Trophoblast cell (in vitro differentiated cells and primary cell): ENCODE results near the gene SLC1A7.

ENCODE experiments used
- DNase-seq, 2 donors: peaks; one replicate each; pipeline ENCODE4 v3.0.0-alpha.2; 2016
- H2AFZ ChIP-seq: 2 replicates; pipeline ENCODE4 v1.6.1; 2013; ENCODE audit warnings: low read length, moderate library complexity, mild to moderate bottlenecking; ENCODE audit not compliant: insufficient read depth, poor library complexity
- H2AK5ac ChIP-seq: 2 replicates; pipeline ENCODE4 v1.6.1; 2013; ENCODE audit warnings: mild to moderate bottlenecking, low read length
- H2BK120ac ChIP-seq: 2 replicates; pipeline ENCODE4 v1.6.1; 2013; ENCODE audit warnings: low read length, mild to moderate bottlenecking, moderate library complexity; ENCODE audit not compliant: insufficient read depth, poor library complexity
- H2BK12ac ChIP-seq: 2 replicates; pipeline ENCODE4 v1.6.1; 2013; ENCODE audit warnings: mild to moderate bottlenecking, low read length, moderate library complexity
- H2BK5ac ChIP-seq: 2 replicates; pipeline ENCODE4 v1.6.1; 2013; ENCODE audit warnings: low read length, low read depth, moderate library complexity, mild to moderate bottlenecking; ENCODE audit not compliant: poor library complexity
- H3K14ac ChIP-seq: 2 replicates; pipeline ENCODE4 v1.6.1; 2013; ENCODE audit warnings: mild to moderate bottlenecking, low read length
- H3K18ac ChIP-seq: 2 replicates; pipeline ENCODE4 v1.6.1; 2013; ENCODE audit warnings: mild to moderate bottlenecking, low read length
- H3K23ac ChIP-seq: 2 replicates; pipeline ENCODE4 v1.6.1; 2013; ENCODE audit warnings: low read length
- H3K27ac ChIP-seq: 2 replicates; pipeline ENCODE4 v1.5.1; 2013; ENCODE audit warnings: low read depth, mild to moderate bottlenecking, inconsistent platforms, low read length, moderate library complexity
- H3K27me3 ChIP-seq: 2 replicates; pipeline ENCODE4 v1.6.1; 2013; ENCODE audit warnings: inconsistent platforms, mild to moderate bottlenecking, low read length, moderate library complexity; ENCODE audit not compliant: insufficient read depth
- H3K36me3 ChIP-seq, 2 experiments: 1 replicate in 1 of 2; 2 replicates in 1 of 2; pipeline ENCODE4 v1.6.1; 2013; ENCODE audit warnings: low read length in 2 of 2, mild to moderate bottlenecking in 2 of 2, moderate library complexity in 1 of 2; ENCODE audit not compliant: insufficient read depth in 2 of 2, control insufficient read depth in 1 of 2
- H3K4ac ChIP-seq: 2 replicates; pipeline ENCODE4 v1.6.1; 2013; ENCODE audit warnings: low read depth, mild to moderate bottlenecking, low read length, moderate library complexity
- H3K4me1 ChIP-seq, 2 experiments: 1 replicate in 1 of 2; 2 replicates in 1 of 2; pipeline ENCODE4 v1.6.1; 2013; ENCODE audit warnings: low read length in 2 of 2, mild to moderate bottlenecking in 2 of 2, moderate library complexity in 1 of 2; ENCODE audit not compliant: insufficient read depth in 2 of 2, control insufficient read depth in 1 of 2
- H3K4me2 ChIP-seq: 2 replicates; pipeline ENCODE4 v1.6.1; 2013; ENCODE audit warnings: inconsistent platforms, mild to moderate bottlenecking, low read length, moderate library complexity
- H3K4me3 ChIP-seq: 2 replicates; pipeline ENCODE4 v1.5.1; 2013; ENCODE audit warnings: mild to moderate bottlenecking, low read depth, low read length, inconsistent platforms
- H3K79me1 ChIP-seq: one replicate; pipeline ENCODE4 v1.6.1; 2013; ENCODE audit warnings: low read length
- H3K79me2 ChIP-seq: 2 replicates; pipeline ENCODE4 v1.6.1; 2013; ENCODE audit warnings: low read length, mild to moderate bottlenecking; ENCODE audit not compliant: control insufficient read depth, insufficient read depth, poor library complexity
- H3K9ac ChIP-seq: 2 replicates; pipeline ENCODE4 v1.6.1; 2013; ENCODE audit warnings: mild to moderate bottlenecking, low read length
- H3K9me3 ChIP-seq: 2 replicates; pipeline ENCODE4 v1.6.1; 2013; ENCODE audit warnings: low read depth, mild to moderate bottlenecking, control low read depth, inconsistent platforms, low read length; ENCODE audit not compliant: insufficient read depth
- H4K12ac ChIP-seq: 2 replicates; pipeline ENCODE4 v1.6.1; 2013; ENCODE audit warnings: low read depth, mild to moderate bottlenecking, low read length, moderate library complexity
- H4K8ac ChIP-seq: 2 replicates; pipeline ENCODE4 v1.6.1; 2013; ENCODE audit warnings: low read depth, mild to moderate bottlenecking, low read length, moderate library complexity
- H4K91ac ChIP-seq: one replicate; pipeline ENCODE4 v1.6.1; 2013; ENCODE audit warnings: low read depth, mild to moderate bottlenecking, low read length, moderate library complexity
- WGBS: extraction: QIAGEN DNeasy Blood & Tissue Kit; methylation state at CpG from one replicate; pipeline ENCODE4 v1.1.7; 2013; ENCODE audit warnings: missing lambda C conversion rate; ENCODE audit not compliant: insufficient read length, insufficient coverage; ENCODE audit errors: extremely low coverage; 5-methylcytosine and 5-hydroxymethylcytosine counted together

The SLC1A7 gene

GRCh38 chr1:53069663-53070327 lies 72.6 kb downstream of the SLC1A7 start:
- Histone ChIP-seq H4K8ac (no peak overlapping the region), H4K91ac (no peak overlapping the region), H2AFZ (no peak overlapping the region), H3K27me3 (no peaks in the 10 kb centered on the region), H3K4ac (no peak overlapping the region), H3K23ac (no peak overlapping the region), H3K9ac (no peak overlapping the region), H3K27ac (no peak overlapping the region), H3K4me1 (no peaks in the 10 kb centered on the region), H4K12ac (no peak overlapping the region), H3K18ac (no peak overlapping the region), H3K4me3 (no peak overlapping the region), H3K79me1 (no peaks in the 10 kb centered on the region), H3K9me3 (no peaks in the 10 kb centered on the region), H2BK5ac (no peak overlapping the region), H3K14ac (no peak overlapping the region), H3K4me2 (no peak overlapping the region), H2AK5ac (no peak overlapping the region), H3K79me2 (no peaks in the 10 kb centered on the region), H2BK12ac (no peak overlapping the region), H2BK120ac (no peak overlapping the region), H3K36me3 (no peaks in the 10 kb centered on the region)
- no peak for DNase-seq
- WGBS = no CpG with 5 or more reads among the region's 31 CpGs

DNA sequence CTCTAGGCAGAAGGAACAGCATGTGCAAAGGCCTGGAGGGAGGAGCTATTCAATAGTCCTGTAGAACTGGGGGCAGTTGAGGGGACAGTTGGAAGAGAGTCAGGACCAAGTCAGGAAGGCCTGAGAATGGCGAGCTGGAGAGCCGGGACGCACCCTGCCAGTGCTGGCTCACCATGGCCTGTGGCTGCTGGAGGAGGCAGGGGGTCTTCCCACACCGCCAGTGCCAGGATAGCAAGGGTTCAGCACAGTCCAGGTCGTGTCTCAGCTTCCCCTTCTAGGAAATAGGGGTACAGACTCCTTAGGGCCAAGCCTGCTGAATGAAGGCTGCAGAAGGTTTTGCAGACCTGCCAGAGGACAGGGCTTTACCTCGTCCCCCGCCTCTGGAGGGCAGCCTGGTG lies 73.2 kb downstream of the SLC1A7 start:
- no peak overlapping the region for H2AK5ac ChIP-seq
- no CpG with 5 or more reads among the region's 7 CpGs for WGBS
- H3K36me3 ChIP-seq = no peaks in the 10 kb centered on the region
- H3K14ac ChIP-seq = no peak overlapping the region
- no peak overlapping the region for H3K4me3 ChIP-seq
- H3K4ac ChIP-seq = no peak overlapping the region
- no peak overlapping the region for H2AFZ ChIP-seq
- no peaks in the 10 kb centered on the region for H3K79me1 ChIP-seq
- no peak overlapping the region for H3K27ac ChIP-seq
- no peak for DNase-seq
- H3K9ac ChIP-seq = no peak overlapping the region
- no peak overlapping the region for H3K18ac ChIP-seq
- peaks cover 2% of the 10 kb centered on the region for H3K27me3 ChIP-seq
- H2BK120ac ChIP-seq = no peak overlapping the region
- H3K4me1 ChIP-seq = no peaks in the 10 kb centered on the region
- H4K91ac ChIP-seq = no peak overlapping the region
- no peak overlapping the region for H4K8ac ChIP-seq
- H3K4me2 ChIP-seq = no peak overlapping the region
- H3K23ac ChIP-seq = no peak overlapping the region
- no peak overlapping the region for H4K12ac ChIP-seq
- no peaks in the 10 kb centered on the region for H3K9me3 ChIP-seq
- H2BK12ac ChIP-seq = no peak overlapping the region
- no peaks in the 10 kb centered on the region for H3K79me2 ChIP-seq
- no peak overlapping the region for H2BK5ac ChIP-seq

- no peak overlapping the region for H3K4ac ChIP-seq
- H3K23ac ChIP-seq = no peak overlapping the region
- no peak overlapping the region for H2AFZ ChIP-seq
- H3K79me1 ChIP-seq = no peaks in the 10 kb centered on the region
- H3K18ac ChIP-seq = no peak overlapping the region
- H3K14ac ChIP-seq = no peak overlapping the region
- H3K27me3 ChIP-seq = peaks cover 10% of the 10 kb centered on the region
- no CpG with 5 or more reads among the region's 7 CpGs for WGBS
- H3K27ac ChIP-seq = no peak overlapping the region
- H3K4me1 ChIP-seq = no peaks in the 10 kb centered on the region
- no peaks in the 10 kb centered on the region for H3K79me2 ChIP-seq
- peak; percentile 22 to 71 for DNase-seq
- H3K4me3 ChIP-seq = no peak overlapping the region
- H3K4me2 ChIP-seq = no peak overlapping the region
- no peak overlapping the region for H2AK5ac ChIP-seq
- H3K36me3 ChIP-seq = no peaks in the 10 kb centered on the region
- H2BK12ac ChIP-seq = no peak overlapping the region
- no peak overlapping the region for H4K8ac ChIP-seq
- H4K12ac ChIP-seq = no peak overlapping the region
- H3K9ac ChIP-seq = no peak overlapping the region
- no peak overlapping the region for H4K91ac ChIP-seq
- H2BK120ac ChIP-seq = no peak overlapping the region
- H3K9me3 ChIP-seq = peaks cover 2% of the 10 kb centered on the region
- H2BK5ac ChIP-seq = no peak overlapping the region
These were observed 73.9 kb downstream of the SLC1A7 start for GRCh38 chr1:53068314-53069099.

- H3K14ac ChIP-seq = no peak overlapping the region
- H3K79me1 ChIP-seq = no peaks in the 10 kb centered on the region
- peaks cover 2% of the 10 kb centered on the region for H3K9me3 ChIP-seq
- peaks cover 16% of the 10 kb centered on the region for H3K27me3 ChIP-seq
- no peak overlapping the region for H3K4me2 ChIP-seq
- no peaks in the 10 kb centered on the region for H3K36me3 ChIP-seq
- no CpG with 5 or more reads among the region's 2 CpGs for WGBS
- H3K23ac ChIP-seq = no peak overlapping the region
- H3K27ac ChIP-seq = no peak overlapping the region
- H2BK5ac ChIP-seq = no peak overlapping the region
- H2BK120ac ChIP-seq = no peak overlapping the region
- H3K4me1 ChIP-seq = peaks cover 0 to 1% of the 10 kb centered on the region in 2 experiments
- H3K9ac ChIP-seq = no peak overlapping the region
- no peak overlapping the region for H2AFZ ChIP-seq
- H3K4ac ChIP-seq = no peak overlapping the region
- H4K91ac ChIP-seq = no peak overlapping the region
- H4K12ac ChIP-seq = no peak overlapping the region
- no peak overlapping the region for H2BK12ac ChIP-seq
- H2AK5ac ChIP-seq = no peak overlapping the region
- H4K8ac ChIP-seq = no peak overlapping the region
- DNase-seq = no peak
- H3K4me3 ChIP-seq = no peak overlapping the region
- no peaks in the 10 kb centered on the region for H3K79me2 ChIP-seq
- H3K18ac ChIP-seq = no peak overlapping the region
These were observed 74.6 kb downstream of the SLC1A7 start for GRCh38 chr1:53067886-53068285.
